Esophagus muscularis mucosa (tissue), 3 donors: ENCODE data around the gene NXT1.

Experiments
- EP300 ChIP-seq: sonication (generic); formaldehyde crosslinking; IDR thresholded peaks from one replicate; pipeline ENCODE4 v1.6.1; 2017; ENCODE audit warnings: antibody characterized with exemption
- POLR2A ChIP-seq: fragments of 450-650 bp; IDR thresholded peaks from one replicate; pipeline ENCODE4 v1.6.1; 2017; ENCODE audit warnings: antibody characterized with exemption, moderate library complexity, mild to moderate bottlenecking, low read depth
- POLR2AphosphoS5 ChIP-seq, 2 donors: sonication (generic); formaldehyde crosslinking; IDR thresholded peaks; one replicate each; pipeline ENCODE4 v1.6.1; 2017; ENCODE audit warnings: antibody characterized with exemption in 2 of 2

DNA sequence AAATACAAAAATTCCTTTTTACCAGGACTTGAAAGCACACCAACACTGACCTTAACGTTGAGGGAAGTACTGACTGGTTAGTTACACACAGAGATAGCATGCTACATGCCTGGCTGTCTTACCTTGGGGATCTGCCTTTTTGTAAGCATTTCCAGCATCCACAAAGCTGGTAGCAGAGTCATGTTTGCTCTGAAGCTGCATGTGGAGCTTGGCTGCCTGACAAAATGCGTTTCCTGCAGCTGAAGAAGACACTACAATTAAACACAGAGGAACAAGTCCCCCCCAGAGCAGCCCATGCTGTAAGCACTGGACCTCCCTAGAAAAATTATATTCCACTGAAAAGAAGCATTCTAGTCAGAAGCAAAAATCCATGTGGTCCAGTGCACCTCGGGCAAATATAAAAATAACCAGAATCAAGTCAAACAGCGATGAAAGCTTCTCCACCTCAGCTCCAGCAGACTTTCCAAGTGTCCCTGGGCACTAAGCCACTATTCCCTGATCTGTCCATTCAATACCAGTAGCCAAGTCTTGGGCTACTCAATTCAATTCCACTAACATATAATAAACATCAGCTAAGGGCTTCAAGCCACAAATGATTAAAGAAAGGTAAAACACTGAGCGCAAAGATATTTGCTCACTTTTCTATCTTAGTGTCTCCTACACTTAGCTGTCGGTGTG is 46.5 kb downstream of the NXT1 start:
- TF ChIP-seq POLR2AphosphoS5 (IDR thresholded peaks at IDR 0.05) = no peak
- TF ChIP-seq POLR2A = no peak
- TF ChIP-seq EP300 = no peak
